ENCODE data around the gene ADGRL3. TPM values are rescaled to one million over a fixed set of nuclear protein-coding genes. Genes with fewer than 3 reads are reported as not detected.
"Not testable (repeated sequence)": the region's sequence is repeated elsewhere in the genome, so short reads cannot be mapped to it uniquely, and the experiment has no call there.

ADGRL3 gene
- total RNA-seq, 1 donor from 2014 or later = 45.9 TPM

DNA sequence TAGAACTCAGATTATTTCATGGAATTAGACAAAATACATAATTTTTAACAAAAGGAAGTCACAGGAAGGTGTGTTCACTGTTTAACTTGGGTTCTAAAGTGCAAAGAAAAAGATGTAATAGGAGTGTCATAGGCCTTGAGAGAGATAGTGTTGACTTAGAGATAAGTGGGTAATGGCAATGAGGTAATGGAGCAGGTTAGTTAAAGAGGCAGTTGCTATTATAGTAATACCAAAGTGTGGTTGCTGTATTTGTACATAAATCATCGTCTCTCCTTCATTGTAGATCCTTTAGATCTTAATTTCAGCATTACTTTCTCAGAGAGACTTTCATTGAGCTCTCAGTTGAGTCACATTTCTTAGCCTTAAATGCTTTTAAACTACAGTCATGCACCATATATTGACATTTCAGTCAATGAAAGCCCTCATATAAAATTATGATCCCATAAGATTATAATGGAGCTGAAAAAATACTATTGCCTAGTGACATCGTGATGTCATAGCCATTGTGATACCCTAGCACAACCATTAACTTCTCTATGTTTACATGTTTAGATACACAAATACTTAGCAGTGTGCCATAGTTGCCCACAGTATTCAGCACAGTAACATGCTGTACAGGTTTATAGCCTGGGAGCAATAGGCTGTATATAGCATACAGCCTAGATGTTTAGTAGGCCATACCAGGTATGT is 245.4 kb downstream of the ADGRL3 start:
- ATAC-seq = no peak
- DNase-seq (ENCODE audit: low spot score) = no peak
- intact Hi-C loops (cut with DNase I) = no loop called here

DNA sequence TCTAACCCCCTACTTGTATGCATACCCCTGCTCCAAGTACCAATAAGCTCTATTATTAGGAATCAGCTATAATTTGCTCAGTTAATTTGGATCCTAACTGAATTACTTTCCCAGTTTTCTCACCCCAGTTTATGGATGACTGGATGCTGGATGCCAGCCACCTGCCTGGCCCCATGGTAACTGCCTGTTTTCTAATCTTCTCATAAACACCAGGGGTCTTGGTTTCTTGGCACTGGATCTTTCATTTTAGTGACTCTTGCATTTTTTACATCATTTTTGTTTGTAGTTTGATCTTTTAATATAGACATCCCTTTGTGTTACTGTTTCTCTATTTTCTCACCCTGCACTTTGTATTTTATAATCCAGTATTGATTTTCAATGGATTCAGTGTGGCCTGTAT is 246.8 kb downstream of the ADGRL3 start:
- ATAC-seq = no peak
- intact Hi-C loops (cut with DNase I) = no loop called here

DNA sequence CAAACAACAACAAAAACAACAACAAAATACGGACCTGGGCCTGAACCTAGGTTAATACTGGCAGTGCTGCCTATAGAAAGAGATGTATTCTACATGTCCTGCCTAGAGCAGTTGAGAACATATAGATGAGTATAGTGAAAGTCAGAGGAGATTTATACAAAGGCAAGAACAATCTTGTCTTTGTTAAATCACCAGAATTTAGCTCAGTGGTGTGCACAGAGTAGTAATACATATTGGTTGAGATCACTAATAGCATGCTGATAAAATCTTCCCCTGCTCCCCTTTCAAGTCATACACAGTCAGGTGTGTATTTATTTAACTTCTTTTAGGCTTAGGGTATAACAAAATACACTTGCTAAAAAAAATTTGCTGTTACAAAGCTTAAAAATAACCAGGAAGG is 247.8 kb downstream of the ADGRL3 start:
- ATAC-seq (no peak), DNase-seq (ENCODE audit: low spot score) (no peak)
- intact Hi-C loops (cut with DNase I) = no loop called here

More for the DNA sequence above, 246.8 kb downstream of the ADGRL3 start:
- no peak for DNase-seq (ENCODE audit: low spot score)

DNA sequence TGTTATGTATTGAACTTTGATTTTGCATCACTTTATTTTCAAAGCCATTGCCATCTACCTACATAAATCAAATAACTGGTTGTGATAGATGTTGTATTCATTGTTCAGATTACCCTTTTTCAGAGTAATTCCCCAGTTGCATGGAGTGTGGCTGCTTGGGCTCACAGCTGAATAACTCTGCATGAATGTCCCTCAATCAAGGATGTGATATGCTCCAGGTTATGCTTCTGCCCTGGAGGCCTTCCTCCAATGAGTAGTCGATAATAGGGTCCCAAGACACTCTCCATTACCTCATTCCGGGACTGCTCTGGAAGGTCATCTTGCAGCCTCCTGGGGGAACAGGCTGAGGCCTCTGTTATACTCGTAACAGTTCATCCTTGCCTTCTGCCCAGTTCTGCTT is 251.8 kb downstream of the ADGRL3 start:
- intact Hi-C loops (cut with DNase I) = no loop called here
- no peak for DNase-seq (ENCODE audit: low spot score)

DNA sequence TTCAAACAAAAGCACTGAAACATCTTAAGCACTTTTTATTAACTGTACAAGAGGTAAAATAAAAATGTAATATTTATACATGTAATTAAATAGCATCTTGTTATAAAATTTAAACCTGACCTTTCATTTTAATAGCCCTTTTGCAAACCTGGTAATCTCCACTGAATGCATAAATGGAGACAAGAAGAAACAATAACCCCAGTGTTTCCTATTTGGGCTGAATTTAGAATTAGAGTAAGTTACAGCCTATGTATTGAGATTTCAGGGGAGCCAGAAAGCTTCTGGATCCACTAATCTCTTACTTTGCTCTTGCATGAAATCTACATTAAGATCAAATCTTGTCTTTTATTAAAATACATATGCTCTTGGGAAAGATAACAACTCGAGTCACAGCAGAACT is 261.8 kb downstream of the ADGRL3 start:
- no peak for ATAC-seq
- DNase-seq (ENCODE audit: low spot score) = no peak
- intact Hi-C loops (cut with DNase I) = no loop called here

More for the DNA sequence above, 251.8 kb downstream of the ADGRL3 start:
- no peak for ATAC-seq

DNA sequence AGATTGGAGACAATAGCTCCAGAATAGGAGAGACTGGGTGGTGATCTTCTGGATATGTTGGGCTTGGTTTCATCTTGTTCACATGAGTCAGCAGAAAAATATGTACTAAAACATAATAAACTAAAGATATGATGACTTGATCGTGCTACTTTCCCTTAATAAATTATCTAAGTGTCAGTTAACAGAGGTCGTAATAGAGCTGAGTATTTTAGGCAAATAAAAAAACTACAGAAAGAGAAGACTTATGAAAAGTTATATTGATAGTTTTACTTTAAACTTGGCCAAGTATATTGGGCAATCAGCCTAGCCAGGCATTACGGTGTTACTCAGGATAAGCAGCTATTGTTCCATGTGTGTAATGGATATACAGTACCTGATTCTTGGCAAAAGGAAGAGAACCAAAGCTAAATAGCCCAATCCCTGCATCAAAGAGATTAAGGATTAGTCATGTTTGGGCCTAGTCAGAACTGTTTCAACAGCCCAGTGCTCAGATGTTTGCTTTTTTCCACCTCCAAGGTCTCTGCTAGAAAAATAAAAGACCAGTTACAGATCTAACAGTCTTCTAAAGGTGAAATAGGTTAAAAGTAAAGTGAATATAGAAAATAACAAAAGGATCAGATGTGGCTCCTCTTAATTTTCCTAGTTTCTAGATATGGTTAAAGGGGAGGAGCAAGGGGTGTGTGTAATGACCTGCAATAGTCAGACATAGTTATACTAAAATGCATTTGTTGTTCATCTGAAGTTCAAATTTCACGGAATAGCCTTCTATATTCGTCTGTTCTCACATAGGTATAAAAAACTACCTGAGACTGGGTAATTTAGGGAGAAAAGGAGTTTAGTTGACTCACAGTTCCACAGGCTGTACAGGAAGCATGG is 262.6 kb downstream of the ADGRL3 start:
- intact Hi-C loops (cut with DNase I) = no loop called here
- DNase-seq (ENCODE audit: low spot score) = no peak
- no peak for ATAC-seq

DNA sequence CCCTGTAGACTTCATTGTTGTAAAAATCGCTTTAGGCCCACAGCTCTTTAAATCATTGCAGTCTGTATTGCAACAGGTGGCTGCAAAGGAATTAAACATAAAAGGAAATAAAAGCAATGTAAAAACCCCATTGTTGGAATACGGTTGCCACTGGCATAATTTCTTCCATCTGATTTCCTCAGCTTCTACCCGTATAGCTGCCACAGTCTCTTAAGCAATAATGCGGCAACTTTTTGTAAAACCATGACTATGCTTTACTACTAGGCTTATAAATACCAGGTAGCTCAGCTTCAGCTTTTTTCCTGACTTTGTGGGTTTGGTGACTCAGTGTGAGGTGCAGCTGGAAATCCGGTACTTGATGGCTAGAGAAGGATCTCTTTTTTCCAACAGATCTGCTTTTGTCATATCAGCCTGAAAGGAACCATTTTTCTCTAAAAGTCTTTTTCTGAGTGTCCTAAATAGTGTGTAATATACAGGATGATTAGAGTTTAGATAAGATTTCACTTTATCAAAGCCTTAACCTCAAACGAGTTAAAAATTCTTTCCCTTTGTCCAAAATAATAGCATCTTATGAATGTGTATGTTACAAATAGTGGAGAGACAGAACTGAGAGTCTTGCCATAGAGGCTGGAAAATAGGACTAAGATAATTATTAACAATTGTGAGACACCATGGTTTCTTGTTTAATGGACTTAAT is 268.0 kb downstream of the ADGRL3 start:
- intact Hi-C loops (cut with DNase I) = no loop called here
- DNase-seq (ENCODE audit: low spot score) = no peak
- ATAC-seq = no peak

DNA sequence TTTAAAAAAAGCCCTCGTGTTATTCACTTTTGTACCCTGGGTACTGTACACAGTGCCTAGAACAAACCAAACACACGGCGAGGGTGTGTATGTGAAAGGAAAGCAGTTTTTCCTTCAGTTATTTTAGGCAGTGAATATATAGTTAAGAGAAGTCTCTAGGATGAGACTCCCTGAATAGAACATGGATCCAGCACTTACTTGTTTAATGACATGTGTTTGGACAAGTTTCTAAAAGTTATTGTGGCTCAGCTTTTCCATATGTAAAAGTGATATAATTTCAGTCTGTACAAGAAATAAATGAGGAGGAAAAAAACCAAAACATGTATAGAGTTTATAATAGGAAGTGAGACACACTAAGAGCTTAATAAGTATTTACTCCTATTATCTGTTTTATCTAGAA is 273.2 kb downstream of the ADGRL3 start:
- intact Hi-C loops (cut with DNase I) = no loop called here

DNA sequence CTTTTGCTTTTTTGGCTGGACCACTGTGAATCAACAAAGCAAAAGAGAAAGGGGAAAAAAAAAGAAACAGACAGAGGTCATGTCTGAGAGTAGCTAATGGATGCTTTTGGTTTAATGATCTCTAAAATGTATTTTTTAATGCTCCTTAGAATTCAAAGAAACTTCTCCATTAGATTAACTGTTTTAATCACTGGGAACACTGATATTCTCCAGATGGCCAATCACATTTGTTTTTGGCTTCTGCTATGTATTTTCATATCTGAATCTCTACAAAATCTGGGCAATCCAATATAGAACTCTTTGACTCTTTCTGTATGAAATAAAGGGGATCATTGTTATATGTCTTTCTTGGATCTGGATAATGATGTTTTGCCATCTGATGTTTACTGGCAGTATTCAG is 278.2 kb downstream of the ADGRL3 start:
- DNase-seq (ENCODE audit: low spot score) (no peak), ATAC-seq (no peak)
- intact Hi-C loops (cut with DNase I) = no loop called here

More for the DNA sequence above, 273.2 kb downstream of the ADGRL3 start:
- ATAC-seq (no peak), DNase-seq (ENCODE audit: low spot score) (no peak)

DNA sequence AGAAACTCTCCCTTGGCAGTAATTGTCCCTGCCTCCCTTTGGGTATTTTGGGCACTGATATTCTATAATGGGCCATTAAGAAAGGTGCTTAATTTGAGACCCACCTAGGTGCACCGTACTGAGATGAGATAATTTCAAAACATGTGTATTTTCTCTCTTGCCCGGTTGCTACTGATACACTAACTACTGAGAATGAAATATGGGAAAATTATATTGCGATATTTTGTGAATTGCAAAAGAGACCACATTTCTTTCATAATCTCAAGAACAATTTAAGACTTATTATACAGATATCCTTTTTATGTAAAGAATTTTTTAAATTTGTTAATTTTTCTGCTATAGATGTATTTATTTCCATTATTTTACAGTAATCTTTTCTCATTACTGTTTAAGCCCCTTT is 284.9 kb downstream of the ADGRL3 start:
- intact Hi-C loops (cut with DNase I) = no loop called here
- ATAC-seq (no peak), DNase-seq (ENCODE audit: low spot score) (no peak)

DNA sequence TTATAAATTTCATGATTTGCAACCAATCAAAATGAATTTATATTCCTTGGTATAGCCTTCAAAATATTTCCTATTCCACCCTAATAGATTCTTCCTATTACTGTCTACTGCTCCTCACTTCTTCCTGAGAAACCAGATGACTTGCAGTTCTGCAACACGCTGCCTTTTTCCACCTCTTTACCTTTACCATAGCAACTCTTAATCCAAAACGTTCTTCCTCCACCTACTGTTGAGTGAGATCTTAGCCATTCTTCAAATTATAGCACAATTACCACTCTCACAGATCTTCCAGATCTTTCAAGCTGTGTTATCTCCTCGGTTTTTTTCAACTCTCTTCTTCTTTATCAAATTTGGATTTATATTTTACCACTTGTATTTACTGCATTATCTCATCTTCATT is 289.8 kb downstream of the ADGRL3 start:
- ATAC-seq (no peak), DNase-seq (ENCODE audit: low spot score) (no peak)
- intact Hi-C loops (cut with DNase I) = no loop called here

DNA sequence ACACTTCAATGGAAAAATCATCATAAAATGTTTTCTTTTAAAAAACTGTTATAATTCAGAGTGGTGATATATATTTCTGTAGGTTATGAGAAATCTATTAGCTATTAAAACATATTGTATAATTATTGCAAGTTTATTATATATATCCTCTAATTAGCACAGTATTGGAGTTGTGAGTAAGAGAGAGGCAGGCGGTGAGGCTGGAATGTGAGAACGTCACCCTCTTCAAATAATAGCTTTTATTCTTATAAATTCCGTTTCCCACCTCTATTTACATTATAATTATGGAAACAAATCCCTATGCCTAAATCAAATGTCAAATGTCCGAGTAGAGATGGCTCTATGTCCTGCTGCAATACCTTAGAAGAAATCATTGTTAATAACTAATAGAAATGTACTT is 292.9 kb downstream of the ADGRL3 start:
- DNase-seq (ENCODE audit: low spot score) (no peak), ATAC-seq (no peak)
- intact Hi-C loops (cut with DNase I) = no loop called here

DNA sequence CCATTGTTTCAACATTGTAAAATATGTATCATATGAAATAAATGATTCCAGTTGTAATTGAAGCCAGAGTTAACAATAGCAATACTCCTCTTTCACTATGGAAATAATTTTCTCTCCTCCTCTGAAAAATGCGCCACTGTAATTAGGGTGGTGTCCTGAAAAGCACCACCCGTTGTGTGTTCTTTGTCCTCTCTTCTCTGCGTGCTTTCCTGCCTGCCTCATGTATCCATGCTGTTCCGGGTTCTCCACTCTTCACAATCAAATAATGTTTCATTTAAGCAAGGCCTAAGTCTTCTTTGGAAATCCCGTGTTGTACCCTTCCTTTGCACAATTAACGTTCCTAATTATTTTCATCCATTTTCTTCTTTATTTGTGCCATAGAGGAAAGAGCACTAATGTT is 293.3 kb downstream of the ADGRL3 start:
- DNase-seq (ENCODE audit: low spot score) (no peak), ATAC-seq (no peak)
- intact Hi-C loops (cut with DNase I) = no loop called here

DNA sequence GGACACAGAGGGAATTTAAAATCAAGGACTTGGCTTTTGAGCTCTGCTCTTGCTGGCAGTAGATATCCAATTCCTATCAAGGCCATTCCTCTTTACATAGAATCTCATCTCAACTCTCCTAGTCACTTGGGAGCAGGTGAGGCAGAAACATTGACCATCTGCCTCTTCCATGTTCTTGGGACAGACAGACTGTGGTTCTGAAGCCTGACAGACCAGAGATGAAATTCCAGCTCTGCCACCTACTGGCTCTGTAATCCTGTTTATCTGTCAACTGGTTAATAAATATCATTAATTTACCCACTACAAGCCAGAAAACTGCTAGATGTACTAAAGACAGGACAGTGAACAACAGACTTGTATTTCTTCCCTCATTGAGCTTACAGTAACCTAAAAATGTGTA is 300.8 kb downstream of the ADGRL3 start:
- intact Hi-C loops (cut with DNase I) = no loop called here
- DNase-seq (ENCODE audit: low spot score) (no peak), ATAC-seq (no peak)

DNA sequence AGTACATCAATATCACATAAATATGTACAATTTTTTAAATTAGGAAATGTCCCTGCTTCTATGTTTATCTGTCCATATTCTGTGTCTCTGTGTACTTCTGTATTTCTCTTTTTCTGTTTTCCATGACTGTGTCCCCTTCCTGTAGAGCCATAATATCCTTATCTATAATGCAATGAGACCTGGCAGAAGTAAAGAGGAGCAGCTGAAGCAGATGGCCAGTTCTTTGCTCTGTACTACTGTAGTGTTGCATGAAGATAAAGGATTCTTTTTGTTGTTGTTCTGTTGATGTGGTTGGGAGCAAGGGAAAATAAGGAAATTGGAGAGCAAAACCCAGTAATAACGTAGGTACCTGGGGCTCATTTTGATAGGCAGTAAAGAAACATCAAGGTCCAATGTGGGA is 301.7 kb downstream of the ADGRL3 start:
- ATAC-seq (no peak), DNase-seq (ENCODE audit: low spot score) (no peak)
- intact Hi-C loops (cut with DNase I) = no loop called here

DNA sequence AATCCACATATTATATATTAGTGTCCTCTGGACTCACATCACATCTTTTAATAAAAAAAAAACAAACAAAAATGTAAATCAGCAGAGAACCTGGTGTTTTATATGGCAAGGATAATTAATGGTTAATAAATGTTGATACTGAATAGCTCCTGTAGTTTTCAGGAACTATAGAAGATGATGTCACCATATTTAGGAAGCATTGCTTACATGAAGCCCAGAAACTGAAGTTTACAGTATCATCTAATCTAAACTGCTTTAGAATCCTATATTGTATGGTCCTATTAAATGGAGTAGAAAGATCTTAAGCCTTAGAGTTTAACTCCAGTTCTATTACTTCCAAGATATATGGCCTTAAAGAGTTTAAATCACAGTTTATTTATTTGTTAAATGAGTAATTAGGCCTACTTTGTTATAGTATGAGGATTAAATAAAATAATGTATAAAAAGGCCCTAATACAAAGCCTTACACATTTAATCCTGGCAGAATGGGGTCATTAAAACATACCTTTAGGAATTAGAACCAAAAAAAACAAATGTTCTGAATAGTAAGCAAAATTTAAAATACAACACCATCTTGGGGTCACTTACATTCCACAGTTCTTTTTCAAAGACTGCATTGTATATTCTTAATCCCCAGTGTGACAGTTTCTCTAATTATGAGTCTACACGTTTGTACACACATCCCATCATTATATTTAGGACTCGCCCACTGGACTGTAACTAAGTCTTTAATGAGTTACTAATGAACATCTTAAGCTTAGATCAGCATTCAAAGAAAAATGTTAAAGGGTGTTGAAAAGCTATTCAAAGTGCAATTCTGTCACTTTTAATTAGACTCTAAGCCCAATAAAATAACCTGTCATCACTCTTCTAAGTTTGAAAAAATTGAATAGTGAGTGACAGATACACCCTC is 305.9 kb downstream of the ADGRL3 start:
- DNase-seq (ENCODE audit: low spot score) = no peak
- no peak for ATAC-seq
- intact Hi-C loops (cut with DNase I) = no loop called here

DNA sequence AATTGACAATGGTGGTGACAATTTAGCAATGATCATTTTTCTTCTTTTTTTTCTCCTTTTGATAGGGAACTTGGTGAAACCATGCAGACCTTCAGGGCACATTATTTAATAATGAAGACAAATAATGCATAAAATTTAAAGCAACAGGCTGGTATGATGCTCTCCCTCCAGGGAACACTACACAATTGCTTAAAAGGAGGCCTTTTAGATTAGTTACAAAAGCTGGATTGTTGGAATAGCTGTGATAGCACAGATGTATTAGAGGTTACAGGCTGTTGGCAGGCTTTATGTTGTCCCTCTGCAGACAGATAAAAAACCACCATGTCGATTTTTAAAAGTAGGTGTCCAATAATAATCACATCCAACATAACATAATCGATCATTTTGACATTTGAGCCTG is 307.0 kb downstream of the ADGRL3 start:
- intact Hi-C loops (cut with DNase I) = no loop called here
- no peak for ATAC-seq

DNA sequence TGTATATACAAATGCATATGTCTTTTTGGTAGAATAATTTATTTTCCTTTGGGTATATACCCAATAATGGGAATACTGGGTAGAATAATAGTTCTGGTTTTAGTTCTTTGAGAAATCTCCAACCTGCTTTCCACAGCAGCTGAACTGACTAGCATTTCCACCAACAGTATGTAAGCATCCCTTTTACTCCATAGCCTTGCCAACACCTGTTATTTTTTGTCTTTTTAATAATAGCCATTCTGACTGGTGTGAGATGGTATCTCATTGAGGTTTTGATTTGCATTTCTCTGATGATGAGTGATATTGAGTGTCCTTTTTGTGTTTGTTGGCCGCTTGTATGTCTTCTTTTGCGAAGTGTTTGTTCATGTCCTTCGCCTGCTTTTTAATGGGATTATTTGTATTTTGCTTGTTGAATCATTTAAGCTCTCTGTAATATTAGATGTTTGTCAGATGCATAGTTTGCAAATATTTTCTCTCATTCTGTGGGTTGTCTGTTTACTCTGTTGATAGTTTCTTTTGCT is 309.7 kb downstream of the ADGRL3 start:
- ATAC-seq; DNase-seq (ENCODE audit: low spot score); intact Hi-C loops (cut with DNase I): not testable (repeated sequence)

More for the DNA sequence above, 307.0 kb downstream of the ADGRL3 start:
- DNase-seq (ENCODE audit: low spot score) = no peak
